Liver (tissue), 9 donors: ENCODE data around the gene PRR36. TPM values are rescaled to one million over a fixed set of nuclear protein-coding genes. Genes with fewer than 3 reads are reported as not detected.
"Not testable (repeated sequence)": the region's sequence is repeated elsewhere in the genome, so short reads cannot be mapped to it uniquely, and the experiment has no call there.

Source experiments
- DNase-seq: peaks from one replicate; pipeline ENCODE4 v3.0.0-alpha.2; 2017; ENCODE audit warnings: low spot score
- H3K27ac ChIP-seq, 2 donors: one replicate each; pipeline ENCODE4 v1.7.0; 2013; ENCODE audit warnings: inconsistent platforms in 2 of 2, low read length in 2 of 2, control low read depth in 1 of 2, low read depth in 1 of 2, mild to moderate bottlenecking in 1 of 2
- H3K27me3 ChIP-seq, 4 donors: one replicate each; pipeline versions ENCODE4 v1.6.1 to v1.7.0; 2013; ENCODE audit warnings: low read length in 3 of 4, inconsistent platforms in 1 of 4, mild to moderate bottlenecking in 1 of 4, moderate library complexity in 1 of 4; ENCODE audit not compliant: control insufficient read depth in 4 of 4, insufficient read depth in 4 of 4
- H3K36me3 ChIP-seq, 4 donors: one replicate each; pipeline versions ENCODE4 v1.6.1 to v1.7.0; 2013; ENCODE audit warnings: low read length in 3 of 4, mild to moderate bottlenecking in 3 of 4, low read depth in 1 of 4, moderate library complexity in 1 of 4; ENCODE audit not compliant: control insufficient read depth in 4 of 4, insufficient read depth in 3 of 4
- H3K4me1 ChIP-seq, 4 donors: one replicate each; pipeline versions ENCODE4 v1.6.1 to v1.7.0; 2013; ENCODE audit warnings: low read length in 3 of 4, mild to moderate bottlenecking in 3 of 4, moderate library complexity in 1 of 4; ENCODE audit not compliant: control insufficient read depth in 4 of 4, insufficient read depth in 4 of 4
- H3K4me3 ChIP-seq, 3 donors: one replicate each; pipeline versions ENCODE4 v1.6.1 to v1.7.0; 2013; ENCODE audit warnings: low read length in 3 of 3, control low read depth in 1 of 3, low read depth in 1 of 3, mild to moderate bottlenecking in 1 of 3
- H3K9ac ChIP-seq, 2 donors: one replicate each; pipeline ENCODE4 v1.7.0; 2013; ENCODE audit warnings: low read length in 2 of 2, mild to moderate bottlenecking in 2 of 2, moderate library complexity in 2 of 2, control low read depth in 1 of 2, low read depth in 1 of 2
- H3K9me3 ChIP-seq, 4 donors: one replicate each; pipeline versions ENCODE4 v1.6.1 to v1.7.0; 2013; ENCODE audit warnings: low read length in 3 of 4; ENCODE audit not compliant: control insufficient read depth in 4 of 4
- ATF3 ChIP-seq: IDR thresholded peaks from 2 replicates; pipeline ENCODE4 v1.6.1; 2016; ENCODE audit warnings: antibody characterized with exemption
- CTCF ChIP-seq: fragments of 150-350 bp; IDR thresholded peaks from 2 replicates; pipeline ENCODE4 v1.5.1; 2017; ENCODE audit warnings: improper control_type of control experiment, low read depth, low read length; ENCODE audit not compliant: missing input control
- EGR1 ChIP-seq, 2 donors: IDR thresholded peaks; 2 replicates each; pipeline ENCODE4 v1.6.1; 2016 to 2018; ENCODE audit warnings: antibody characterized with exemption in 2 of 2, low read depth in 2 of 2
- FOXA1 ChIP-seq: IDR thresholded peaks from 2 replicates; pipeline ENCODE4 v1.6.1; 2016; ENCODE audit warnings: antibody characterized with exemption
- FOXA2 ChIP-seq: IDR thresholded peaks from 2 replicates; pipeline ENCODE4 v1.6.1; 2016; ENCODE audit warnings: antibody characterized with exemption
- GABPA ChIP-seq, 2 donors: IDR thresholded peaks in 1 of 2; conservative IDR thresholded peaks in 1 of 2; 2 replicates each; pipeline ENCODE4 v1.6.1; 2016; ENCODE audit warnings: antibody characterized with exemption in 2 of 2, mild to moderate bottlenecking in 1 of 2, moderate library complexity in 1 of 2
- HNF4A ChIP-seq, 2 donors: conservative IDR thresholded peaks; 2 replicates each; pipeline ENCODE4 v1.6.1; 2016; ENCODE audit warnings: antibody characterized with exemption in 2 of 2, mild to moderate bottlenecking in 2 of 2
- HNF4G ChIP-seq: IDR thresholded peaks from 2 replicates; pipeline ENCODE4 v1.6.1; 2016; ENCODE audit warnings: antibody characterized with exemption
- JUND ChIP-seq, 2 donors: IDR thresholded peaks; 2 replicates each; pipeline ENCODE4 v1.6.1; 2016; ENCODE audit warnings: antibody characterized with exemption in 2 of 2
- MAX ChIP-seq: IDR thresholded peaks from 2 replicates; pipeline ENCODE4 v1.6.1; 2016; ENCODE audit warnings: antibody characterized with exemption
- NR2F2 ChIP-seq: IDR thresholded peaks from 2 replicates; pipeline ENCODE4 v1.6.1; 2016; ENCODE audit warnings: antibody characterized with exemption
- RAD21 ChIP-seq, 2 donors: IDR thresholded peaks; 2 replicates each; pipeline ENCODE4 v1.6.1; 2016; ENCODE audit warnings: antibody characterized with exemption in 2 of 2, mild to moderate bottlenecking in 2 of 2
- REST ChIP-seq: IDR thresholded peaks from 2 replicates; pipeline ENCODE4 v1.6.1; 2016; ENCODE audit warnings: antibody characterized with exemption, mild to moderate bottlenecking
- RXRA ChIP-seq, 2 donors: IDR thresholded peaks; 2 replicates each; pipeline ENCODE4 v1.6.1; 2017 to 2018; ENCODE audit warnings: antibody characterized with exemption in 2 of 2, mild to moderate bottlenecking in 1 of 2
- SP1 ChIP-seq: IDR thresholded peaks from 2 replicates; pipeline ENCODE4 v1.6.1; 2018; ENCODE audit warnings: antibody characterized with exemption, mild to moderate bottlenecking
- TAF1 ChIP-seq: conservative IDR thresholded peaks from 2 replicates; pipeline ENCODE4 v1.6.1; 2016; ENCODE audit warnings: antibody characterized with exemption, mild to moderate bottlenecking
- YY1 ChIP-seq: IDR thresholded peaks from 2 replicates; pipeline ENCODE4 v1.6.1; 2016; ENCODE audit warnings: antibody characterized with exemption, mild to moderate bottlenecking
- ZBTB33 ChIP-seq: IDR thresholded peaks from 2 replicates; pipeline ENCODE4 v1.6.1; 2016; ENCODE audit warnings: antibody characterized with exemption
- WGBS: extraction: QIAGEN DNeasy Blood & Tissue Kit; methylation state at CpG from one replicate; pipeline ENCODE4 v1.1.7; 2013; 5-methylcytosine and 5-hydroxymethylcytosine counted together
- polyA plus RNA-seq, 2 donors: library from polyadenylated mRNA; stranded (reverse) in 1 of 2; unstranded in 1 of 2; fragments of 200-250 nt in 1 of 2; fragments of >200 nt in 1 of 2; fragmentation: Nextera tagmentation in 1 of 2; extraction: Ambion mirVana in 1 of 2; gene quantifications; one replicate each; pipeline versions ENCODE4 v1.2.1 to v1.2.3, GENCODE V29; 2013 to 2015
- total RNA-seq, 2 donors: library from RNA; depleted of rRNA; stranded (reverse); fragments of >200 nt; gene quantifications; one replicate each; pipeline ENCODE4 v1.2.3, GENCODE V29; 2014
- donor health status: healthy.
- donor health status: healthy.
- donor health status: healthy.
- donor health status: healthy.
- donor health status: healthy.

Gene PRR36
- total and polyA plus RNA-seq, 4 donors, result 0.02 to 0.03 TPM; not detected in 2

- Histone ChIP-seq H3K27me3 (no peaks in the 10 kb centered on the region), H3K4me1 (peaks cover 24 to 56% (median 37%) of the 10 kb centered on the region in 4 donors), H3K36me3 (peaks cover 0 to 12% (median 5%) of the 10 kb centered on the region in 4 donors), H3K9me3 (no peaks in the 10 kb centered on the region), H3K4me3 (peak overlapping the region; percentile 89 to 98 (median 97)), H3K9ac (peak overlapping the region in 1 of 2 donors; percentile 80), H3K27ac (peak overlapping the region; percentile 79 to 91)
- WGBS, result 16% methylated on average over 42 of the region's 42 CpGs
- TF ChIP-seq CTCF, result no peak
- peak; percentile 73 for TF ChIP-seq TAF1
- TF ChIP-seq HNF4G, result peak; percentile 78
- no peak for TF ChIP-seq EGR1 (IDR thresholded peaks at IDR 0.05; ENCODE audit: low read depth in 2 of 2)
- TF ChIP-seq GABPA (IDR thresholded peaks at IDR 0.05 in 1 of 2, conservative IDR thresholded peaks at IDR 0.05 in 1 of 2), result no peak
- no peak for TF ChIP-seq RAD21 (IDR thresholded peaks at IDR 0.05)
- TF ChIP-seq JUND (IDR thresholded peaks at IDR 0.05), result no peak
- TF ChIP-seq MAX, result no peak
- peak; percentile 76 for TF ChIP-seq REST
- TF ChIP-seq YY1, result no peak
- TF ChIP-seq FOXA2, result no peak
- no peak for TF ChIP-seq ZBTB33
- TF ChIP-seq HNF4A (conservative IDR thresholded peaks at IDR 0.05), result peak; percentile 83 to 93
- no peak for TF ChIP-seq NR2F2
- TF ChIP-seq ATF3, result no peak
- no peak for TF ChIP-seq FOXA1
- TF ChIP-seq SP1, result peak; percentile 88
- TF ChIP-seq RXRA (IDR thresholded peaks at IDR 0.05), result peak; percentile 69 to 89
- peak; percentile 71 for DNase-seq
These were observed 44.6 kb upstream of the PRR36 start for GRCh38 chr19:7918615-7919421.

GRCh38 chr19:7918062-7918614 is 43.9 kb upstream of the PRR36 start:
- WGBS, result 17% methylated on average over 29 of the region's 29 CpGs
- not testable (repeated sequence) for H3K9ac ChIP-seq, H3K9me3 ChIP-seq, DNase-seq, H3K27me3 ChIP-seq
- peaks cover 0 to 12% (median 5%) of the 10 kb centered on the region in 4 donors for H3K36me3 ChIP-seq
- peaks cover 24 to 58% (median 37%) of the 10 kb centered on the region in 4 donors for H3K4me1 ChIP-seq
- peak overlapping the region in 2 of 3 donors; percentile 17 to 97 for H3K4me3 ChIP-seq
- H3K27ac ChIP-seq, result peak overlapping the region; percentile 3 to 28
